GM23338 (cell line): ENCODE data around the gene RNH1.

Experiments
- CREB1 ChIP-seq: fragments of 250-450 bp; sonication (Bioruptor Pico); IDR thresholded peaks from 2 replicates; pipeline ENCODE4 v1.5.0; 2020; ENCODE audit warnings: low read depth, mild to moderate bottlenecking, moderate library complexity
- EZH2 ChIP-seq: fragments of 200-600 bp; sonication (generic); IDR thresholded peaks from one replicate; pipeline ENCODE4 v1.8.0; 2017; ENCODE audit warnings: antibody characterized with exemption, mild to moderate bottlenecking, low read depth; ENCODE audit not compliant: unreplicated experiment
- EZH2phosphoT487 ChIP-seq: fragments of 200-600 bp; sonication (generic); IDR thresholded peaks from one replicate; pipeline ENCODE4 v1.8.1; 2018; ENCODE audit warnings: antibody characterized with exemption; ENCODE audit not compliant: unreplicated experiment
- POLR2AphosphoS5 ChIP-seq: IDR thresholded peaks from 2 replicates; pipeline ENCODE4 v1.6.1; 2016; ENCODE audit warnings: antibody characterized with exemption, low read depth
- TF ChIP-seq, protein P1 (sequence below), 2 experiments: fragments of 200-600 bp in 1 of 2; sonication (generic) in 1 of 2; conservative IDR thresholded peaks; 2 replicates each; pipeline versions ENCODE4 v1.5.1 to v1.6.1; 2016 to 2017; ENCODE audit warnings: antibody characterized with exemption in 2 of 2, low read depth in 2 of 2, mild to moderate bottlenecking in 2 of 2, moderate library complexity in 1 of 2

DNA sequence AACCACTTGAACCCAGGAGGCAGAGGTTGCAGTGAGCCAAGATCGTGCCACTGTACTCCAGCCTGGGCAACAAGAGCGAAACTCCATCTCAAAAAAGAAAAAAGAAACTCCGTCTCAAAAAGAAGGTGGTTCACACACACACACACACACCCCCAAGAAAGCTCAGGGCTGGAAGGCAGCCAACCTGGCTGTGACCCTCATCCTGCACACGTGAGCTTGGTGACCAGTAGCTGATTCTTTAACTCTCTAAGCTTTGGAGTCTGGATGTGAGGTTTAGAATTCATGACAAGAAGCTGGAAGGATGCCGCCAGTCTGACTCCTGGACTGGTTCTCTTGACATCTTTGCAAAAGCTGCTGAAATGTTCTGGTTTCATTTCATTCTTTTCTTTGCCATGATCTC, 1.9 kb upstream of the RNH1 start:
- TF ChIP-seq, protein P1, sequence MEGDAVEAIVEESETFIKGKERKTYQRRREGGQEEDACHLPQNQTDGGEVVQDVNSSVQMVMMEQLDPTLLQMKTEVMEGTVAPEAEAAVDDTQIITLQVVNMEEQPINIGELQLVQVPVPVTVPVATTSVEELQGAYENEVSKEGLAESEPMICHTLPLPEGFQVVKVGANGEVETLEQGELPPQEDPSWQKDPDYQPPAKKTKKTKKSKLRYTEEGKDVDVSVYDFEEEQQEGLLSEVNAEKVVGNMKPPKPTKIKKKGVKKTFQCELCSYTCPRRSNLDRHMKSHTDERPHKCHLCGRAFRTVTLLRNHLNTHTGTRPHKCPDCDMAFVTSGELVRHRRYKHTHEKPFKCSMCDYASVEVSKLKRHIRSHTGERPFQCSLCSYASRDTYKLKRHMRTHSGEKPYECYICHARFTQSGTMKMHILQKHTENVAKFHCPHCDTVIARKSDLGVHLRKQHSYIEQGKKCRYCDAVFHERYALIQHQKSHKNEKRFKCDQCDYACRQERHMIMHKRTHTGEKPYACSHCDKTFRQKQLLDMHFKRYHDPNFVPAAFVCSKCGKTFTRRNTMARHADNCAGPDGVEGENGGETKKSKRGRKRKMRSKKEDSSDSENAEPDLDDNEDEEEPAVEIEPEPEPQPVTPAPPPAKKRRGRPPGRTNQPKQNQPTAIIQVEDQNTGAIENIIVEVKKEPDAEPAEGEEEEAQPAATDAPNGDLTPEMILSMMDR (conservative IDR thresholded peaks at IDR 0.05; ENCODE audit: low read depth in 2 of 2): no peak
- TF ChIP-seq CREB1 (CRISPR knock-in tag) (no peak), EZH2 (no peak), EZH2phosphoT487 (no peak), POLR2AphosphoS5 (no peak)
